ENCODE data around the gene EPHB1. TPM values are rescaled to one million over a fixed set of nuclear protein-coding genes. Genes with fewer than 3 reads are reported as not detected.

The EPHB1 gene
- polyA plus RNA-seq, 3 donors: 0.06 to 0.55 TPM; not detected in 1

DNA sequence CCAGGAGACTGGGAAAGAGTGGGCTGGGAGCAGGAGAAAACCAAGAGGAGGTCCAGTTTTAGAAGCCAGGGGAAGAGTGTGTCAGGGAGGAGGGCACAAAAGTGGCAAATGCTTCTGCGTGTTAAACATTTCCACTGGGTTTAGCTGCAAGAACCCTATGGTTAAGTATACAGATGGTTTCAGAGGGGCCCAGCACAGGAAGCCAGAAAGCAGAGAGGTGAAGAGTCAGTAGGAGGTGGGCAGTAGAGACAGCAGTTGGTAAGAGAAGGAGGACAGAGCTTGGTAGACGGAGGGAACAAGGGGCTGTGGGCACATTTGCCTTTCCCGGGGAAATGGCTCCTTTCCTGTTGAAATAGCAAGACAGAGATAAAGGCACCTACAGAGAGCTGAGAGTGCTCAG is 133.8 kb downstream of the EPHB1 start:
- Histone ChIP-seq H3K9me3 (replicated peaks in 1 of 2; ENCODE audit: control insufficient read depth in 1 of 2, insufficient read depth in 1 of 2, low read length in 2 of 2) (peaks cover 5 to 7% of the 10 kb centered on the region in 2 donors), H3K4me2 (replicated peaks; ENCODE audit: extremely low read depth, low read length, poor library complexity, severe bottlenecking) (no peak overlapping the region), H3K4me3 (replicated peaks in 1 of 3; ENCODE audit: low read depth in 2 of 3, low read length in 3 of 3) (no peak overlapping the region), H3K79me2 (ENCODE audit: insufficient read depth, low read length) (no peaks in the 10 kb centered on the region), H3K36me3 (replicated peaks in 1 of 2; ENCODE audit: control insufficient read depth in 1 of 2, insufficient read depth in 2 of 2, low read length in 2 of 2) (no peaks in the 10 kb centered on the region), H3K27ac (ENCODE audit: low read depth in 1 of 2, low read length in 2 of 2) (no peak overlapping the region), H2AFZ (ENCODE audit: insufficient read depth, low read depth, low read length, poor library complexity, severe bottlenecking) (no peak overlapping the region), H3K4me1 (ENCODE audit: control insufficient read depth in 1 of 2, insufficient read depth in 2 of 2, low read length in 2 of 2) (peaks cover 0 to 4% of the 10 kb centered on the region in 2 donors), H4K20me1 (ENCODE audit: insufficient read depth, low read length) (no peaks in the 10 kb centered on the region), H3K27me3 (ENCODE audit: control insufficient read depth in 2 of 2, insufficient read depth in 2 of 2, low read length in 2 of 2) (no peaks in the 10 kb centered on the region), H3K9ac (ENCODE audit: insufficient read depth, low read length, poor library complexity, severe bottlenecking) (no peak overlapping the region)
- 38% methylated on average over 3 of the region's 3 CpGs for WGBS (ENCODE audit: insufficient coverage)
- intact Hi-C loops (cut with micrococcal nuclease): no loop called here
- no peak for DNase-seq
- Mint-ChIP-seq H3K4me3 (no peak overlapping the region), H3K4me1 (peaks cover 4% of the 10 kb centered on the region), H3K27ac (no peak overlapping the region), H3K9me3 (peaks cover 4 to 19% (median 9%) of the 10 kb centered on the region in 7 donors), H3K27me3 (ENCODE audit: low read depth in 3 of 3) (peaks cover 0 to 1% (median 0%) of the 10 kb centered on the region in 3 donors), H3K36me3 (no peaks in the 10 kb centered on the region)
- TF ChIP-seq, protein P1, sequence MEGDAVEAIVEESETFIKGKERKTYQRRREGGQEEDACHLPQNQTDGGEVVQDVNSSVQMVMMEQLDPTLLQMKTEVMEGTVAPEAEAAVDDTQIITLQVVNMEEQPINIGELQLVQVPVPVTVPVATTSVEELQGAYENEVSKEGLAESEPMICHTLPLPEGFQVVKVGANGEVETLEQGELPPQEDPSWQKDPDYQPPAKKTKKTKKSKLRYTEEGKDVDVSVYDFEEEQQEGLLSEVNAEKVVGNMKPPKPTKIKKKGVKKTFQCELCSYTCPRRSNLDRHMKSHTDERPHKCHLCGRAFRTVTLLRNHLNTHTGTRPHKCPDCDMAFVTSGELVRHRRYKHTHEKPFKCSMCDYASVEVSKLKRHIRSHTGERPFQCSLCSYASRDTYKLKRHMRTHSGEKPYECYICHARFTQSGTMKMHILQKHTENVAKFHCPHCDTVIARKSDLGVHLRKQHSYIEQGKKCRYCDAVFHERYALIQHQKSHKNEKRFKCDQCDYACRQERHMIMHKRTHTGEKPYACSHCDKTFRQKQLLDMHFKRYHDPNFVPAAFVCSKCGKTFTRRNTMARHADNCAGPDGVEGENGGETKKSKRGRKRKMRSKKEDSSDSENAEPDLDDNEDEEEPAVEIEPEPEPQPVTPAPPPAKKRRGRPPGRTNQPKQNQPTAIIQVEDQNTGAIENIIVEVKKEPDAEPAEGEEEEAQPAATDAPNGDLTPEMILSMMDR (IDR thresholded peaks at IDR 0.05): no peak

DNA sequence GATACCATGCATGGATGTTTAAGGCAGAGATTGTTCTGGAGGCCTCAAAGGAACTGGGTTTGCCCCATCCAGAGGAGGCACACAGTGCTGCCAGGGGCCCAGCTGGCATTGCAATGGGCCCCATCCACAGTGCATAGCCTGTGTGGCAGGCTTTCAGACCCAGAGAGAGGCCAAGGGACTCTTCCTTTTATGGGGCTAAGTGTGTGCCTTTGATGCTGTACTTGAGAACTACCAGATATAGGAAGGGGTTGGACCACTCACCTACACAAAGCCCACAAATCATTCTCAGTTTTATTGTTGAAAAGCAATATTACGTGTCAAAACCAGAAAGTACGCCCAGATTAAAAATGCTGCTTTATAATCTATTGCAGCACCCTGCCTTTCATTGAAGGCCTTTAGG is 134.9 kb downstream of the EPHB1 start:
- no peak for DNase-seq
- Histone ChIP-seq H3K27me3 (ENCODE audit: control insufficient read depth in 2 of 2, insufficient read depth in 2 of 2, low read length in 2 of 2) (no peaks in the 10 kb centered on the region), H4K20me1 (ENCODE audit: insufficient read depth, low read length) (no peaks in the 10 kb centered on the region), H3K4me2 (replicated peaks; ENCODE audit: extremely low read depth, low read length, poor library complexity, severe bottlenecking) (no peak overlapping the region), H3K27ac (ENCODE audit: low read depth in 1 of 2, low read length in 2 of 2) (no peak overlapping the region), H2AFZ (ENCODE audit: insufficient read depth, low read depth, low read length, poor library complexity, severe bottlenecking) (no peak overlapping the region), H3K9ac (ENCODE audit: insufficient read depth, low read length, poor library complexity, severe bottlenecking) (no peak overlapping the region), H3K36me3 (replicated peaks in 1 of 2; ENCODE audit: control insufficient read depth in 1 of 2, insufficient read depth in 2 of 2, low read length in 2 of 2) (no peaks in the 10 kb centered on the region), H3K79me2 (ENCODE audit: insufficient read depth, low read length) (no peaks in the 10 kb centered on the region), H3K4me3 (replicated peaks in 1 of 3; ENCODE audit: low read depth in 2 of 3, low read length in 3 of 3) (no peak overlapping the region), H3K4me1 (ENCODE audit: control insufficient read depth in 1 of 2, insufficient read depth in 2 of 2, low read length in 2 of 2) (peaks cover 0 to 4% of the 10 kb centered on the region in 2 donors), H3K9me3 (replicated peaks in 1 of 2; ENCODE audit: control insufficient read depth in 1 of 2, insufficient read depth in 1 of 2, low read length in 2 of 2) (peaks cover 0 to 3% of the 10 kb centered on the region in 2 donors)
- Mint-ChIP-seq H3K4me1 (peaks cover 4% of the 10 kb centered on the region), H3K27me3 (ENCODE audit: low read depth in 3 of 3) (peaks cover 0 to 1% (median 0%) of the 10 kb centered on the region in 3 donors), H3K36me3 (no peaks in the 10 kb centered on the region), H3K4me3 (no peak overlapping the region), H3K9me3 (peaks cover 0 to 8% (median 4%) of the 10 kb centered on the region in 7 donors), H3K27ac (no peak overlapping the region)
- TF ChIP-seq, protein P1 (IDR thresholded peaks at IDR 0.05): no peak
- intact Hi-C loops (cut with micrococcal nuclease): no loop called here
- 100% methylated on average over 2 of the region's 2 CpGs for WGBS (ENCODE audit: insufficient coverage)
